ENCODE measurements around the gene ERC1.

The ERC1 gene

GRCh38 chr12:981961-982360, 9.1 kb upstream of the ERC1 start:
- Histone ChIP-seq H3K4me3 (ENCODE audit: low read length) (no peak overlapping the region), H3K9ac (ENCODE audit: low read length) (no peak overlapping the region), H3K4me2 (ENCODE audit: low read depth, low read length) (no peak overlapping the region), H2AFZ (ENCODE audit: low read length) (no peak overlapping the region), H3K79me2 (ENCODE audit: low read length) (no peaks in the 10 kb centered on the region), H3K27me3 (replicated peaks; ENCODE audit: insufficient read depth, low read length) (no peaks in the 10 kb centered on the region), H3K9me2 (replicated peaks; ENCODE audit: insufficient read depth, low read length) (no peaks in the 10 kb centered on the region), H3K4me1 (ENCODE audit: low read length) (no peaks in the 10 kb centered on the region), H3K9me3 (replicated peaks; ENCODE audit: insufficient read depth, low read length) (no peaks in the 10 kb centered on the region), H3K36me3 (replicated peaks; ENCODE audit: insufficient read depth, low read length) (no peaks in the 10 kb centered on the region), H3K27ac (ENCODE audit: low read length) (no peak overlapping the region), H3F3A (ENCODE audit: insufficient read depth, low read length) (no peaks in the 10 kb centered on the region), H4K20me1 (ENCODE audit: insufficient read depth, low read length) (no peaks in the 10 kb centered on the region)
- no peak for DNase-seq
- no peak for TF ChIP-seq EZH2phosphoT487 (IDR thresholded peaks at IDR 0.05; ENCODE audit: low read length)
- TF ChIP-seq, protein P1, sequence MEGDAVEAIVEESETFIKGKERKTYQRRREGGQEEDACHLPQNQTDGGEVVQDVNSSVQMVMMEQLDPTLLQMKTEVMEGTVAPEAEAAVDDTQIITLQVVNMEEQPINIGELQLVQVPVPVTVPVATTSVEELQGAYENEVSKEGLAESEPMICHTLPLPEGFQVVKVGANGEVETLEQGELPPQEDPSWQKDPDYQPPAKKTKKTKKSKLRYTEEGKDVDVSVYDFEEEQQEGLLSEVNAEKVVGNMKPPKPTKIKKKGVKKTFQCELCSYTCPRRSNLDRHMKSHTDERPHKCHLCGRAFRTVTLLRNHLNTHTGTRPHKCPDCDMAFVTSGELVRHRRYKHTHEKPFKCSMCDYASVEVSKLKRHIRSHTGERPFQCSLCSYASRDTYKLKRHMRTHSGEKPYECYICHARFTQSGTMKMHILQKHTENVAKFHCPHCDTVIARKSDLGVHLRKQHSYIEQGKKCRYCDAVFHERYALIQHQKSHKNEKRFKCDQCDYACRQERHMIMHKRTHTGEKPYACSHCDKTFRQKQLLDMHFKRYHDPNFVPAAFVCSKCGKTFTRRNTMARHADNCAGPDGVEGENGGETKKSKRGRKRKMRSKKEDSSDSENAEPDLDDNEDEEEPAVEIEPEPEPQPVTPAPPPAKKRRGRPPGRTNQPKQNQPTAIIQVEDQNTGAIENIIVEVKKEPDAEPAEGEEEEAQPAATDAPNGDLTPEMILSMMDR (IDR thresholded peaks at IDR 0.05; ENCODE audit: low read length), result no peak
- TF ChIP-seq EZH2 (optimal IDR thresholded peaks at IDR 0.05; ENCODE audit: low read depth, low read length), result no peak

DNA sequence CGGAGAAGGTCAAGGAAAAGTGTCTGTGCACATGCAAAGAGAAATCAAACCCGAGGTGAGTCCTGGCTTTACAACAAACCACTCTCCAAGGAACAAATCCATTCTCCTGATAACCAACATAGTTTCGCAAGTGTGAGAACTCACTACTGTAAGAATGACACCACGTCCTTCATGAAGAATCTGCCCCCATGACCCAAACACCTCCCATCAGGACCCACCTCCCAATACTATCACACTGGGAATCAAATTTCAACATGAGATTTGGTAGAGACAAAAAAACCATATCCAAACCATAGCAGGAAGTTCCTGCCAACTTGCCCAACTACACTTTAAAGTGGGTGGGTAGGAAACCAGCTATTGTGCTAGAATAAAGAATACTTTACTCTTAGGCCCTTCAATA, 2.4 kb upstream of the ERC1 start:
- no peak for TF ChIP-seq EZH2 (optimal IDR thresholded peaks at IDR 0.05; ENCODE audit: low read depth, low read length)
- TF ChIP-seq, protein P1 (IDR thresholded peaks at IDR 0.05; ENCODE audit: low read length), result no peak
- DNase-seq, result no peak
- no peaks in the 10 kb centered on the region for H3K9me2 ChIP-seq (replicated peaks; ENCODE audit: insufficient read depth, low read length)

GRCh38 chr12:989051-989450, 2.0 kb upstream of the ERC1 start:
- Histone ChIP-seq H4K20me1 (ENCODE audit: insufficient read depth, low read length) (no peaks in the 10 kb centered on the region), H3K9ac (ENCODE audit: low read length) (no peak overlapping the region), H3K27me3 (replicated peaks; ENCODE audit: insufficient read depth, low read length) (no peaks in the 10 kb centered on the region), H3K36me3 (replicated peaks; ENCODE audit: insufficient read depth, low read length) (no peaks in the 10 kb centered on the region), H3K9me3 (replicated peaks; ENCODE audit: insufficient read depth, low read length) (no peaks in the 10 kb centered on the region), H3K27ac (ENCODE audit: low read length) (no peak overlapping the region), H2AFZ (ENCODE audit: low read length) (no peak overlapping the region), H3K79me2 (ENCODE audit: low read length) (peaks cover 32% of the 10 kb centered on the region), H3F3A (ENCODE audit: insufficient read depth, low read length) (peaks cover 7% of the 10 kb centered on the region), H3K9me2 (replicated peaks; ENCODE audit: insufficient read depth, low read length) (no peaks in the 10 kb centered on the region), H3K4me3 (ENCODE audit: low read length) (no peak overlapping the region), H3K4me1 (ENCODE audit: low read length) (peaks cover 12% of the 10 kb centered on the region; the same call in 1 of the 2 replicates), H3K4me2 (ENCODE audit: low read depth, low read length) (no peak overlapping the region)
- TF ChIP-seq, protein P1 (IDR thresholded peaks at IDR 0.05; ENCODE audit: low read length), result no peak
- TF ChIP-seq EZH2 (optimal IDR thresholded peaks at IDR 0.05; ENCODE audit: low read depth, low read length) (no peak), EZH2phosphoT487 (IDR thresholded peaks at IDR 0.05; ENCODE audit: low read length) (no peak)
- DNase-seq, result no peak

More for the DNA sequence above, 2.4 kb upstream of the ERC1 start:
- Histone ChIP-seq H3K79me2 (ENCODE audit: low read length) (peaks cover 28% of the 10 kb centered on the region), H3K27ac (ENCODE audit: low read length) (no peak overlapping the region), H3K4me2 (ENCODE audit: low read depth, low read length) (no peak overlapping the region), H3K27me3 (replicated peaks; ENCODE audit: insufficient read depth, low read length) (no peaks in the 10 kb centered on the region), H3K36me3 (replicated peaks; ENCODE audit: insufficient read depth, low read length) (no peaks in the 10 kb centered on the region), H3F3A (ENCODE audit: insufficient read depth, low read length) (peaks cover 7% of the 10 kb centered on the region), H3K9me3 (replicated peaks; ENCODE audit: insufficient read depth, low read length) (no peaks in the 10 kb centered on the region), H4K20me1 (ENCODE audit: insufficient read depth, low read length) (no peaks in the 10 kb centered on the region), H3K9ac (ENCODE audit: low read length) (no peak overlapping the region), H2AFZ (ENCODE audit: low read length) (no peak overlapping the region), H3K4me1 (ENCODE audit: low read length) (peaks cover 11% of the 10 kb centered on the region; the same call in 1 of the 2 replicates), H3K4me3 (ENCODE audit: low read length) (no peak overlapping the region)

Data from MM.1S (cell line).